Loucy (cell line): ENCODE results near the gene TYR.
"Not testable (repeated sequence)": the region's sequence is repeated elsewhere in the genome, so short reads cannot be mapped to it uniquely, and the experiment has no call there.

Experiments
- CTCF ChIP-seq: fragments of 200-600 bp; sonication (generic); conservative IDR thresholded peaks from 2 replicates; pipeline ENCODE4 v1.5.1; 2014; ENCODE audit warnings: mild to moderate bottlenecking, antibody characterized with exemption, low read length
- EZH2phosphoT487 ChIP-seq: fragments of 200-600 bp; IDR thresholded peaks from 2 replicates; pipeline ENCODE4 v1.6.1; 2018; ENCODE audit warnings: antibody characterized with exemption, mild to moderate bottlenecking, moderate library complexity, borderline replicate concordance

- TF ChIP-seq CTCF, EZH2phosphoT487: not testable (repeated sequence)
These were observed 130.6 kb downstream of the TYR start for GRCh38 chr11:89308272-89308671.
